Pericardium fibroblast (primary cell): ENCODE results near the gene RNF212. TPM values are rescaled to one million over a fixed set of nuclear protein-coding genes. Genes with fewer than 3 reads are reported as not detected.

ENCODE experiments used
- total RNA-seq: library from RNA; depleted of rRNA; stranded (reverse); fragments of >200 nt; gene quantifications from 2 replicates; pipeline ENCODE4 v1.2.3, GENCODE V29; 2015

RNF212 gene, protein sequence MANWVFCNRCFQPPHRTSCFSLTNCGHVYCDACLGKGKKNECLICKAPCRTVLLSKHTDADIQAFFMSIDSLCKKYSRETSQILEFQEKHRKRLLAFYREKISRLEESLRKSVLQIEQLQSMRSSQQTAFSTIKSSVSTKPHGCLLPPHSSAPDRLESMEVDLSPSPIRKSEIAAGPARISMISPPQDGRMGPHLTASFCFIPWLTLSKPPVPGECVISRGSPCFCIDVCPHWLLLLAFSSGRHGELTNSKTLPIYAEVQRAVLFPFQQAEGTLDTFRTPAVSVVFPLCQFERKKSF
- 4.2 and 4.6 TPM in 2 replicates for total RNA-seq

GRCh38 chr4:1113311-1114009 lies at the start of gene RNF212:
TSS of gene RNF212 (minus strand) at chr4:1113564. CDS start at chr4:1113464, 100 bp downstream.

Other genes starting within 250 kb of the RNF212 start
- gene GAK, start 181.2 kb downstream of the RNF212 start, total RNA-seq = 32.5 and 90.6 TPM in 2 replicates
- 24.3 and 33.8 TPM in 2 replicates for gene TMEM175, start 181.1 kb downstream of the RNF212 start, total RNA-seq
- gene DGKQ, start 140.0 kb downstream of the RNF212 start, total RNA-seq = 8.8 and 10.7 TPM in 2 replicates
- gene IDUA, start 126.5 kb downstream of the RNF212 start, total RNA-seq = 23.9 and 44.9 TPM in 2 replicates
- under 0.01 and 0.09 TPM in 2 replicates for gene SLC26A1, start 120.2 kb downstream of the RNF212 start, total RNA-seq
- 36.3 and 44.0 TPM in 2 replicates for gene FGFRL1, start 101.9 kb downstream of the RNF212 start, total RNA-seq
- 570 and 577 TPM in 2 replicates for gene SPON2, start 59.0 kb upstream of the RNF212 start, total RNA-seq
- 141 and 163 TPM in 2 replicates for gene CTBP1, start 135.6 kb upstream of the RNF212 start, total RNA-seq
- gene MAEA, start 176.3 kb upstream of the RNF212 start, total RNA-seq = 46.4 and 47.1 TPM in 2 replicates
- gene UVSSA, start 233.6 kb upstream of the RNF212 start, total RNA-seq = 3.3 and 4.3 TPM in 2 replicates